Fibroblast of skin of right quadriceps (primary cell): ENCODE measurements around the gene HS2ST1.

Experiments
- DNase-seq: peaks from one replicate; pipeline ENCODE4 v3.0.0-alpha.2; 2013

The HS2ST1 gene

GRCh38 chr1:87117761-87118368 lies 203.4 kb downstream of the HS2ST1 start:
- peak; percentile 63 for DNase-seq

- DNase-seq: no peak
These were observed 205.2 kb downstream of the HS2ST1 start for GRCh38 chr1:87119541-87120140.

- DNase-seq: no peak
These were observed 206.3 kb downstream of the HS2ST1 start for GRCh38 chr1:87120779-87121178.

GRCh38 chr1:87121711-87122163 lies 207.3 kb downstream of the HS2ST1 start:
- no peak for DNase-seq

GRCh38 chr1:87122243-87122642 lies 207.8 kb downstream of the HS2ST1 start:
- DNase-seq: no peak

GRCh38 chr1:87123610-87124009 lies 209.2 kb downstream of the HS2ST1 start:
- DNase-seq: no peak

- DNase-seq: peak; percentile 57
These were observed 212.6 kb downstream of the HS2ST1 start for GRCh38 chr1:87126886-87127505.

GRCh38 chr1:87127581-87127980 lies 213.1 kb downstream of the HS2ST1 start:
- no peak for DNase-seq

GRCh38 chr1:87129038-87129437 lies 214.6 kb downstream of the HS2ST1 start:
- DNase-seq: no peak

- no peak for DNase-seq
These were observed 215.2 kb downstream of the HS2ST1 start for GRCh38 chr1:87129606-87130005.

GRCh38 chr1:87130438-87130837 lies 216.0 kb downstream of the HS2ST1 start:
- no peak for DNase-seq

GRCh38 chr1:87131809-87132283 lies 217.4 kb downstream of the HS2ST1 start:
- DNase-seq: peak; percentile 73

- DNase-seq: no peak
These were observed 217.9 kb downstream of the HS2ST1 start for GRCh38 chr1:87132284-87132870.

GRCh38 chr1:87134061-87134460 lies 219.6 kb downstream of the HS2ST1 start:
- no peak for DNase-seq

- DNase-seq: no peak
These were observed 220.3 kb downstream of the HS2ST1 start for GRCh38 chr1:87134625-87135328.

- DNase-seq: no peak
These were observed 220.9 kb downstream of the HS2ST1 start for GRCh38 chr1:87135329-87135712.

GRCh38 chr1:87136607-87137341 lies 222.3 kb downstream of the HS2ST1 start:
- no peak for DNase-seq

- no peak for DNase-seq
These were observed 222.9 kb downstream of the HS2ST1 start for GRCh38 chr1:87137342-87137739.

- DNase-seq: no peak
These were observed 226.6 kb downstream of the HS2ST1 start for GRCh38 chr1:87140831-87141540.

GRCh38 chr1:87141556-87141955 lies 227.1 kb downstream of the HS2ST1 start:
- DNase-seq: no peak

GRCh38 chr1:87143413-87144135 lies 229.1 kb downstream of the HS2ST1 start:
- no peak for DNase-seq
